Cortex of kidney (tissue), 1 donor: ENCODE measurements around the gene MSANTD1.

Experiments
- DNase-seq: peaks from one replicate; lab custom pipeline; 2025; lab: John Stamatoyannopoulos, UW

Gene MSANTD1

DNA sequence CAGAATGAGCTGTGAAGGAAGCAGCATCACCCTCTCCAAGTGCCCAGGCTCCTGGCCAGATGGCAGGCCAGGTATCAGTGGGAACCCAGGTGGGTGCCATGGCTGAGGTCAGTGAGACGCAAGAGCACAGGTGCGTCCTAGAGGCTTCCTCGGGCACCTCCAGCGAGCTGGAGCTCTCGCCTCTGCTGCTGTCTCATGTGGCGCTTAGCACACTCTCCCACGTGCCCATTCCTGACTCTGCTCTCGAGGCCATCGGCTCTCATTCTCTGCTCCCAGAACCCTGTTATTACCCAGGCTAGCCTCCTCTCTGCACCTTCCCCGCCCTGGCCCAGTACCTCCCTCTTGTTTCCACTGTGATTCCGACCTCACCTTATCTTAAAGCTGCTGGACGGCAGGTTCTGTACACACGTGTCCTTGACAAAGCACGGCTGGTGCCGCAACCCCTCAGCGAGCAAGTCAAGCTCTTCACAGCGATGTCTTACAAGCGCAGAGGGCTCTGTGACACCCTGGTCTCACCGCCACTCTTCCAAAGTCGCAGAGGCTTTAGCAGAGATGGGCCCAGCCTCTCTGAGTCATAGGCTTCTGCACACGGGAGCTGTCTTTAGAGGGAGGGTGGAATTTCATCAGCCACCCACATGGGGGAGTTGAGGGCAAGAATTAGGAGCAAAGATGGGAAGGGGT lies 15.4 kb upstream of the MSANTD1 start:
- no peak for DNase-seq

DNA sequence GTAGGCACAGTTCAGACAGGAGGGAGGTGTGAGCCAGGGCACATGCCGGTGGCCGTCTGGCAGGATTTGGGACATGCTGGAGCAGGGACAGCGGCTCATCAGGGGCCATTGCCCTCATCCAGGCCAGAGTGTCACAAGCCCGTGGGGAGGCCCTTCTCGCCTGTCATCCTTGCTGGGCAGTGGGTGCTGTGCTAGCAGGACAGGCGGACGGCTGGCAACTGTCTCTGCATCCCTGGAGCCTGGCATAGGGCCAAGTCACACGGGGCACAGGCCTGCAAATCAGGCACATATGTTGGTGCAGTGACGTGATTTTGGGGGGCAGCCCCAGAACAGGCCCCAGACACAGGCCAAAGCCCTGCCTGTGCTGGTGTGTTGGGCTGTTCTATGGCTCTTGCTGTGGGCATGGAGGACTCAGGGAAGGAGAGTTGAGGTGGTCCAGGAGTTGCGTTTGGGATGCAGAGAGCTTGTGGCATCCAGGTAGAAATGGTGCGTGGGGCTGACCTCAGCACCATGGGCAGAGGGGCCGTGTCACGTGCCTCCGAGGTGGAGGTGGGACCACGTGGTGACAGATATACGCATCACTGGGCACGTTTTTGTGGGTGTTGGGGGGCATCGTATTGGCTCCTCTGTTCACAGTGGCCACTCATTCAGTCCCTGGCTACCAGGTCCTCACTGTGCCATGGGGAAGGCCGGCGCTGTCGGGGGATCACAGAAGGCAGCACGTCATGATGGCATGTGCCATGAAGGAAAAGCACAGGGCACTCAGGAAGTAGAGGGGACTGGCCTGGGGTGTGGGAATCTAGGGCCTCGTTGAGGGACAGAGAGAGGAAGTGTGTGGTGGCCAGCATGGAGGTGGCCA lies 14.6 kb upstream of the MSANTD1 start:
- DNase-seq: no peak

DNA sequence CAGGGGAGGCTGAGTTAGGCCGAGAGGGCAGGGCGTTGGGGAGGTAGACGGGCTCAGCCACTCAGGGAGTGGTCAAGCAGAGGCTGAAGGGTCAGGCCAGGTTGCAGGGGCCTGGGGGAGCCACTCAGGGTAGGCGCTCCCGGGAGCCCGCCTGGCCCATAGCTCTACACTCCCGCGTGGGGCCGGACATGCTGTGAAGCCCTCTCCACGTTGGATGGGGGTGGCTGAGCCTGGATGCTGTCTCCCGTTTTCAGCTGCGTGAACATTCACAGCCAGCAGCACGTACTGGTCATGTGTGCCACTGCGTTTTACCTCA lies 14.0 kb upstream of the MSANTD1 start:
- no peak for DNase-seq

DNA sequence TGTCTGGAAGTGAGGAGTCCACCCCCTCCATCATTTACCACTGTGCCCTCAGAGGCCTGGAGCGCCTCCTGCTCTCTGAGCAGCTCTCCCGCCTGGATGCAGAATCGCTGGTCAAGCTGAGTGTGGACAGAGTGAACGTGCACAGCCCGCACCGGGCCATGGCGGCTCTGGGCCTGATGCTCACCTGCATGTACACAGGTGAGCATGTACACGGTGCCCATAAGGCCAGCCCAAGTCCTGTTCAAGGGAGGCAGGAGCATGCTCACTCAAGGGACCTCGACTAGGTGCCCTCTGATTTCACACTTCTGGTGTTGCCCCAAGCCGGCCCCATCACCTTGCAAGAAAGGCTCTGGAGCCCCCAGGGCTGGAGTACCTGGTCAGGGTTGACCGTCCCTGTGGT lies 13.4 kb upstream of the MSANTD1 start:
- no peak for DNase-seq

DNA sequence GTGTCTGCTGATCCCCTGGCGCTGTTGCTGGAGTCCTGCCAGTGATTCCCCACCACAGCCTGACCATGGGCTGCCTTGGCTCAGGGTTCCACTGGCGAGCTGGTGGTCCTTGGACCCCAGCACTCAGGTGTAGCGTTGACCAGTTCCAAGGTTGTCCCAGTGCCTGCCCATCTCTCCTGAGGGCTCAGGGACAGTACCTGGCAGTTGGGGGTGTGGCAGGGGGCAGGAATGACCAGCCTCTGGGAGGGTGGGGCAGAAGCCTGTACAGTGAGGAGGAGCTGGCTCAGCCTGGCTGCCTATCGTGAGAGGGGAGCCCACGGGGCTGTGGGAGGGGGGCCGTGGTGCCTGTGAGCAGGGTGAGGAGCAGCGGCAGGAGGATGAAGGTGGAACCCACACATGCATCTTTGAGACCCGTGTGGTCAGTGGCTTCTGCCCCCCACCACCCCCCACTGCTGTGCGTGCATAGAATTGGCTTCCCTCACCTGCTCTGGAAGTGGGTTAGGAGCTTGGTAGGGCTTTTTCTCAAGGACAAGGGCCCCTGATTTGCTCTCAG lies 12.6 kb upstream of the MSANTD1 start:
- no peak for DNase-seq

DNA sequence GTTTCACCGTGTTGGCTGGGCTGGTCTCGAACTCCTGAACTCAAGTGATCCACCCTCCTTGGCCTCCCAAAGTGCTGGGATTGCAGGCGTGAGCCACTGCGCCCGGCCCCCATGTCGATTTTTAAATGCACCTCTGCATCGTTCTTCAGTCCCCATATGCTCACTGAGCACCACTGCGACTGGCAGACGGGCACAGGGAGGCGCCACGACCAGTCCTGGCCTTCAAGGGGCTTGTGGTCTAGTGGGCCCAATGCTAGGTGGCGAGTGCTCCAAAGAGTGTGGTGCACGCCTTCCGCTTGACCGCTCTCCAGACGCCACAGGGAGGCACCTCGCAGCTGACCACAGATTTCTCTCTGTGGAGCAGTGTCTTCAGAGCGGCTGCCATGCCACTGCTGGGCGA lies 11.7 kb upstream of the MSANTD1 start:
- DNase-seq: no peak

DNA sequence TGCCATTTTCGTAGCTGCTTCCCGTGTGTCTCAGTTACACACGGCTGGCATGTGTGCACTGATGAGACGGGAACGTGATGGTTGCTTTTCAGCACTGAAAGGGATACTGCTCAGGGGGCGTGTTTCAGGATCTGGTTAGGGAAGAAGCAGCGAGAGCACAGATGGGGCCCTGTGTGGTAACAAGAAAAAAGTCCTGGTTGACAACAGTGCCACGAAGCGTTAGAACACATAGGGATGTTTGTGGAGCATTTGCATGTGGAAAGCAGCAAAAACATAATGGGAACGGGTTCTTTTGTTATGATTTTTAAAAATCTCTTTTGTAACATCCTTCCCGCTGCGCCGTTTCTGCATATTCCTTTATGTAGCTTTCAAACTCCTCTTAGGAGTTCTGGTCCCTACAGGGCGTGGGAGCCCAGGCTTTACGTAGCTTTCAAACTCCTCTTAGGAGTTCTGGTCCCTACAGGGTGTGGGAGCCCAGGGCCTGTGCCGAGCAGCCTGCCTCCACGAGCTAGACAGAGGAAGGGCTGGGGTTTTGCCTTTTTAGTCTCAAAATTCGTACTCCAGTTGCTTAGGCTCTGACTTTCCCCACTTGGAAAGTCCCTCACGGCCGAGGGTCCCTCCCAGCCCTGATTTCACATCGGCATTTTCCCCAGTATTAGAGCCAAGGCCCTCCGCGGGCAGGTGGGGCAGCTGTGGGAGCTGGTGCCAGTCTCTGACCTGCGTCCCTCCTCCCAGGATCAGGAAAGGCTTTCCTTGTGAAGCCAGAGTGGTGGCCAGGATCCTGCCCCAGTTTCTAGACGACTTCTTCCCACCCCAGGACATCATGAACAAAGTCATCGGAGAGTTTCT lies 11.0 kb upstream of the MSANTD1 start:
- DNase-seq: no peak

DNA sequence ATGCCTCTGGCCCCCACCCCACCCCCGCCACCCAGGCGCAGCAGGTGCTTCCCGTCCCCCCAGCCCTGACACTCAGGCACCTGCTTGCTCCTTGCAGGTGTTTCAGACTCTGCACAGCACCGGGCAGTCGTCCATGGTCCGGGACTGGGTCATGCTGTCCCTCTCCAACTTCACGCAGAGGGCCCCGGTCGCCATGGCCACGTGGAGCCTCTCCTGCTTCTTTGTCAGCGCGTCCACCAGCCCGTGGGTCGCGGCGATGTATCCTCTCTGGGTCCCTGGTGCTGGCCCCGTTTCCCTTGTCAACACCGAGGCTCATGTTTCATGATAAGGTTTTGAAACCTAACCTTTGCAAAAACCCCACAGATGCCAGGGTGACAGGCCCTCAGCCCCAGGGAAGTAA lies 10.2 kb upstream of the MSANTD1 start:
- no peak for DNase-seq

DNA sequence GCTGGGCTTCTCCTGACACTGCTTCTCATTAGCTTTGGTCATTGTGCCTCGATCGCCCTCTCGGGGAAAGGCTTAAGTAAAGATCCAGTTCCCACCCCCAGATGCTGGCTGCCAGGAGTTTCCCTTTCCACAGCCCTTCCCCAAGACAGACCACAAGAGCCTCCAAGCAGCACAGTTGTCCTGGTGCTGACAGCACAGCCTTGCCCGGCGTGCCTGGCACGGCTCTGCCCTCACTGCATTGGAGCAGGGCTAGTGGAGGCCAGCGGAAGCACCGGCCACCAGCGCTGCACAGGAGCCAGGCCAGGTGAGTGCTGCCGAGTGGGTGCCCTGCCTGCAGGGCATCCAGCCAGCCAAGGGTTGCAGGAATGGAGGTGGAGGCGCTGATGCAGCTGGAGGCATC lies 9.7 kb upstream of the MSANTD1 start:
- DNase-seq: no peak

DNA sequence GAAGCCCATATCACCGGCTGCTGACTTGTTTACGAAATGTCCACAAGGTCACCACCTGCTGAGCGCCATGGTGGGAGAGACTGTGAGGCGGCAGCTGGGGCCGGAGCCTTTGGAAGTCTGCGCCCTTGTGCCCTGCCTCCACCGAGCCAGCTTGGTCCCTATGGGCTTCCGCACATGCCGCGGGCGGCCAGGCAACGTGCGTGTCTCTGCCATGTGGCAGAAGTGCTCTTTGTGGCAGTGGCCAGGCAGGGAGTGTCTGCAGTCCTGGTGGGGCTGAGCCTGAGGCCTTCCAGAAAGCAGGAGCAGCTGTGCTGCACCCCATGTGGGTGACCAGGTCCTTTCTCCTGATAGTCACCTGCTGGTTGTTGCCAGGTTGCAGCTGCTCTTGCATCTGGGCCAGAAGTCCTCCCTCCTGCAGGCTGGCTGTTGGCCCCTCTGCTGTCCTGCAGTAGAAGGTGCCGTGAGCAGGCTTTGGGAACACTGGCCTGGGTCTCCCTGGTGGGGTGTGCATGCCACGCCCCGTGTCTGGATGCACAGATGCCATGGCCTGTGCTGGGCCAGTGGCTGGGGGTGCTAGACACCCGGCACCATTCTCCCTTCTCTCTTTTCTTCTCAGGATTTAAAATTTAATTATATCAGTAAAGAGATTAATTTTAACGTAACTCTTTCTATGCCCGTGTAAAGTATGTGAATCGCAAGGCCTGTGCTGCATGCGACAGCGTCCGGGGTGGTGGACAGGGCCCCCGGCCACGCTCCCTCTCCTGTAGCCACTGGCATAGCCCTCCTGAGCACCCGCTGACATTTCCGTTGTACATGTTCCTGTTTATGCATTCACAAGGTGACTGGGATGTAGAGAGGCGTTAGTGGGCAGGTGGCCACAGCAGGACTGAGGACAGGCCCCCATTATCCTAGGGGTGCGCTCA lies 8.7 kb upstream of the MSANTD1 start:
- DNase-seq: no peak

DNA sequence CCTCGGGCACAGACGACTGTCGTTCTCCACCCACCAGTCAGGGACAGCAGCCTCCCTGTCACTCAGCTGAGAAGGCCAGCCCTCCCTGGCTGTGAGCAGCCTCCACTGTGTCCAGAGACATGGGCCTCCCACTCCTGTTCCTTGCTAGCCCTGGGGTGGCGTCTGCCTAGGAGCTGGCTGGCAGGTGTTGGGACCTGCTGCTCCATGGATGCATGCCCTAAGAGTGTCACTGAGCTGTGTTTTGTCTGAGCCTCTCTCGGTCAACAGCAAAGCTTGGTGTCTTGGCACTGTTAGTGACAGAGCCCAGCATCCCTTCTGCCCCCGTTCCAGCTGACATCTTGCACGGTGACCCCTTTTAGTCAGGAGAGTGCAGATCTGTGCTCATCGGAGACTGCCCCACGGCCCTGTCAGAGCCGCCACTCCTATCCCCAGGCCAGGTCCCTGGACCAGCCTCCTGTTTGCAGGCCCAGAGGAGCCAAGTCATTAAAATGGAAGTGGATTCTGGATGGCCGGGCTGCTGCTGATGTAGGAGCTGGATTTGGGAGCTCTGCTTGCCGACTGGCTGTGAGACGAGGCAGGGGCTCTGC lies 7.9 kb upstream of the MSANTD1 start:
- no peak for DNase-seq

DNA sequence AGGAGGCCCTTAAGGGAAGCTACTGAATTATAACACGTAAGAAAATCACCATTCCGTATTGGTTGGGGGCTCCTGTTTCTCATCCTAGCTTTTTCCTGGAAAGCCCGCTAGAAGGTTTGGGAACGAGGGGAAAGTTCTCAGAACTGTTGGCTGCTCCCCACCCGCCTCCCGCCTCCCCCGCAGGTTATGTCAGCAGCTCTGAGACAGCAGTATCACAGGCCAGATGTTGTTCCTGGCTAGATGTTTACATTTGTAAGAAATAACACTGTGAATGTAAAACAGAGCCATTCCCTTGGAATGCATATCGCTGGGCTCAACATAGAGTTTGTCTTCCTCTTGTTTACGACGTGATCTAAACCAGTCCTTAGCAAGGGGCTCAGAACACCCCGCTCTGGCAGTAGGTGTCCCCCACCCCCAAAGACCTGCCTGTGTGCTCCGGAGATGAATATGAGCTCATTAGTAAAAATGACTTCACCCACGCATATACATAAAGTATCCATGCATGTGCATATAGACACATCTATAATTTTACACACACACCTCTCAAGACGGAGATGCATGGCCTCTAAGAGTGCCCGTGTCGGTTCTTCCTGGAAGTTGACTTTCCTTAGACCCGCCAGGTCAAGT lies 6.9 kb upstream of the MSANTD1 start:
- DNase-seq: no peak

DNA sequence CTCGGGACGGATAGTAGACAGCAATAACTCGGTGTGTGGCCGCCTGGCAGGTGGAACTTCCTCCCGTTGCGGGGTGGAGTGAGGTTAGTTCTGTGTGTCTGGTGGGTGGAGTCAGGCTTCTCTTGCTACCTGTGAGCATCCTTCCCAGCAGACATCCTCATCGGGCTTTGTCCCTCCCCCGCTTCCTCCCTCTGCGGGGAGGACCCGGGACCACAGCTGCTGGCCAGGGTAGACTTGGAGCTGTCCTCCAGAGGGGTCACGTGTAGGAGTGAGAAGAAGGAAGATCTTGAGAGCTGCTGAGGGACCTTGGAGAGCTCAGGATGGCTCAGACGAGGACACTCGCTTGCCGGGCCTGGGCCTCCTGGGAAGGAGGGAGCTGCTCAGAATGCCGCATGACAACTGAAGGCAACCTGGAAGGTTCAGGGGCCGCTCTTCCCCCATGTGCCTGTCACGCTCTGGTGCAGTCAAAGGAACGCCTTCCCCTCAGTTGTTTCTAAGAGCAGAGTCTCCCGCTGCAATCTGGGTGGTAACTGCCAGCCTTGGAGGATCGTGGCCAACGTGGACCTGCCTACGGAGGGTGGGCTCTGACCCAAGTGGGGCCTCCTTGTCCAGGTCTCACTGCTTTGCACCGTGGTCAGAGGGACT lies 5.7 kb upstream of the MSANTD1 start:
- DNase-seq: no peak

DNA sequence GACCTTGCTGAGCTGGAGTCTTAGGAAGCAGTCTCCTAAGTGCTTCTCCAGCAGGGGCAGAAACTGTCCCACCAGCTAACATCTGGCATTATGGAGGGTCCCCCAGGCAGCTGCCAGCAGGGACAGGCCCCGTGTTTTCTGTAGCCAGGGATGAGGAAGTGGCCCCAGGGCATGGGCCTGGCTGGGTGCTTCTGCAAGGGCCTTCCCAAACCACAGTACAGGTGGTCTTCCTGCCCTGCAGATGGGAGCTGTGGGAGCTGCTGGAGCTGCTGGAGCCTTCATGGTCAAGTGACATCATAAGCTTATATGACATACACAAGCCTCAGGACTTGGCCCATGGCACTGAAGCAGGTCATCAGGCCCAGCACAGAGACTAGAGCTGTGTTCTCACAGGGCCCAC lies 5.0 kb upstream of the MSANTD1 start:
- no peak for DNase-seq

DNA sequence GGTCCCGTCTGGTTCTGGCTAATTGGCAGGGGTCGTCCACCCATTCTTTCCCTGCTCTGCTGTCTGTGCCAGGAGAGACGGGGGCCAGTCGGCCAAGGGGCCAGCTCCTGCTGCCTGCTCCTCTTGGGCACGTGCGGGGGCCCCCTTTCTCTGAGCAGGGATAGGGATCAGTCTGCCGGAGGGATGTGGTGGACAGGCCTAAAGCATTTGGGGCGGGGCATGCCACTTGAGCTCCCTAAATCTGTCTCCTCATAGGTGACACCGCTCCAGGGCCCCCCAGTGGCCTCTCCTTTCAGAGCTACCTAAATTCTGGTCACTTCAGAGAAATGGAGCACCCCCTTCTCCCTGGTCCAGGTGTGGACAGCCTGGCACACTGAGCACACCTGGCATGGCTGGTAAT lies 4.2 kb upstream of the MSANTD1 start:
- no peak for DNase-seq

DNA sequence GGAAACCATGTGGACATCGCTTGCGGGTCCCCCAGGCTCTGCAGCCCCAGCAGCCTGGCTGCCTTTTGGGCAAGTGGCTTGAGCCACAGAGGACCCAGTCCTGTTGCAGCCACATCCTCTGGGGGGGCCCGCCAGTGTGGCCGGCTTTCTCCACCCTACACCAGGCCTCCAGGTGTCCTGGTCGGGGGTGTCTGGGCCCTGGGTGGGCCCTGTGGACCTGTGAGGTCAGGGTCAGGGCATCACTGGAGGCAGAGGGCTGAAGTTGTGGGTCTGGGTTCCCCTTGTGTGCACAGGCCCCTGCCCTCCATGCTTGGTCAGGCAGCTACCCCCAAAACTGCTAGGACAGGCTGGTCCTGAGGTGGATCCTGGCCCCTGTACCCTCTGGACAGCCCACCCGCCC lies 3.3 kb upstream of the MSANTD1 start:
- DNase-seq: no peak

DNA sequence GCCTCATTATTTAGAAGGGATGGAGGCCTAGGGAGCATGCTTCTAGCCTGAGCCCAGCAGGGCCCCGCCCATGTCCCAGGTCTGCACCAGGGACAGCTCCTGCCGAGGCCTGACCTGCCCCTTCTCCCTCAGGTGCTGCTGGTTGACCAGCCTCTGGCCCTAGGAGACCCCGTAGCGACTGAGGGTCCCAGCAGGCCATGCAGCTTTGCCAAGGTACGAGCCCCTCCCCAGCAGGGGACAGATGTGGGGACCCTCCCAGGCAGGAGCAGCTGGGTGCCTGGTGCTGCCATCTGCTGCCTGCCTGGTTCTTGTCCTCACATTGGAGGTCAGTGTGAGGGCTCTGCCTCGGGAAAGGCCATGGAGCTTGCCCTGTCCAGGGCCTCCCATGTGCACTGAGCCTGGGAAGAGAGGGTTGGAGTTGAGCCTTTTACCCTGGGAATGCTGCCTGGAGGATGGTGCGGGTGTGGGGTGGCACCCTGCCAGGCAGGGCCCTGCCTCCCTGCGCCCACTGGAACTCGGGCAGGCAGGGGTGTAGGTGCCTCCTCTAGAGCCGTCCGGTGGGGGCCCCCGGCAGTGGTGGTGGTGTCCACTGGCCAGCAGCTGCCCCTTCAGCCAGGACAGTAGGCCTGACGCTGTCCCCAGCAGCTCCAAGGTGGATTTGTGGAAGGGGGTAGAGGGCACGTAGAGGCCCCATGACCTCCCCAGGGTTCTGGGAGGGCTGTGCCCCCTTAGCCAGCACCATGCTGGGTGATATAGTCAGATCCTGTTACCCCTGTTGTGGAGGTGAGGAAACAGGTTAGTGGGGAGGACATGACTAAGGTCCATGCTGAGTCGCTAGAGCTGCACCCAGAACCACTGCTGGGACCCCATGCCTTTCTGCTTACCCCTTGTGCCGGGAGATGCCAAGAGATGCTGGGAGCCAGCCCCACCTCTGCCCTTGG lies 2.2 kb upstream of the MSANTD1 start:
- DNase-seq: no peak

DNA sequence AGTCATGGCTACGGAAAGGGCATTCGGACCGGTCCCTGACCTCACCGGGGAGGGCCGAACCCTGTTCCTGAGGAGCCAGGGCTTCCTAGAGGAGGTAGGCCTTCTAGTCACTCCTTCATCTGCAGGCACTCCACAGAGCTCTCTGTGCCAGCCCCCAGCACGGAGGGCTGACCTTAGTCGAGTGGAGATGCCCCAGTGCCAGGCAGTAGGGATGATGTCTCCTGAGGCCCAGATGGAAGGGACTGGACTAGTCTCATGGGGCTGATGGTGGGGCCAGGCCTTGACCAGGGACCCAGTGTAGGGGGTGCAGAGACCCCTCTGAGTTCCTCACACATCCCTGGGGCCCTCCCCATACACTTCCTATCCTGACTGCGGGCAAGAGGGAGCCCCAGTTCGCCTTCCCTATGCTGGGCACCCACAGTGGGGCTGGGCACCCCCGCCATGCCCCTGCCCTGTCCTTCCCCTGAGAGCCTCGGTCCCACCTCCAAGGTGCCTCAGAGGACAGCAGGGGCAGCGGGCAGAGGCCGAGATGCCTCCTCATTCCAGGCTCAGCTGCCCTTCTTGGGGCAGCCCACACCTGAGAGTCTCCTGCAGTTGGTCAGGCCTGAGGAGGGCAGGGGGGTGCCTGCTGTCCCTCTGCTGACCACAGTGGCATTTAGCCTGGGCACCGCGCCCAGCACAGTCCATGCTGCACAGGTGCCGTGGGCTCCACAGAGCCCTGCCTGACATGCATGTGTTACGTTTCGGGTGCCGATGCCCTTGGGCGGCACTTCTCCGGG lies 1.4 kb upstream of the MSANTD1 start:
- DNase-seq: no peak
